Vagina (tissue), 2 donors: ENCODE results near the gene AXIN1. TPM values are rescaled to one million over a fixed set of nuclear protein-coding genes. Genes with fewer than 3 reads are reported as not detected.

Source experiments
- DNase-seq, 2 donors: peaks; one replicate each; pipeline ENCODE4 v3.0.0-alpha.2; 2017; ENCODE audit errors: extremely low spot score in 2 of 2
- H3K27ac ChIP-seq: fragments of 200-600 bp; sonication (generic); one replicate; pipeline ENCODE4 v1.5.1; 2019
- H3K27me3 ChIP-seq: fragments of 200-600 bp; sonication (generic); one replicate; pipeline ENCODE4 v1.5.1; 2019
- H3K36me3 ChIP-seq, 2 donors: fragments of 200-600 bp; sonication (generic); one replicate each; pipeline ENCODE4 v1.5.1; 2017 to 2019
- H3K4me1 ChIP-seq: fragments of 200-600 bp; sonication (generic); one replicate; pipeline ENCODE4 v1.5.1; 2019
- H3K4me3 ChIP-seq, 2 donors: fragments of 200-600 bp; sonication (generic); 1 replicate in 1 of 2; 2 replicates in 1 of 2; pipeline ENCODE4 v1.5.1; 2016 to 2019
- H3K9me3 ChIP-seq: fragments of 200-600 bp; sonication (generic); one replicate; pipeline ENCODE4 v1.5.1; 2019
- POLR2A ChIP-seq, 2 donors: fragments of 450-650 bp; IDR thresholded peaks; one replicate each; pipeline ENCODE4 v1.6.1; 2017; ENCODE audit warnings: antibody characterized with exemption in 2 of 2, mild to moderate bottlenecking in 2 of 2, moderate library complexity in 2 of 2
- POLR2AphosphoS5 ChIP-seq, 2 donors: sonication (generic); formaldehyde crosslinking; IDR thresholded peaks; one replicate each; pipeline ENCODE4 v1.9.0; 2017; ENCODE audit warnings: antibody characterized with exemption in 2 of 2, mild to moderate bottlenecking in 2 of 2, low read depth in 1 of 2; ENCODE audit not compliant: insufficient read depth in 1 of 2
- intact Hi-C: fragments of 100-400 bp; cut with DNase I; formaldehyde crosslinking; loops from one replicate; pipeline ENCODE4 v1.15.1; 2023
- total RNA-seq: library from RNA; depleted of rRNA; stranded (reverse); fragments of >200 nt; gene quantifications from one replicate; pipeline ENCODE4 v1.2.3, GENCODE V29; 2016
- TF ChIP-seq, protein P1 (sequence below), 3 experiments: fragments of 450-650 bp in 2 of 3; fragments of 200-600 bp in 1 of 3; sonication (generic) in 1 of 3; IDR thresholded peaks; one replicate each; pipeline ENCODE4 v1.5.1; 2017 to 2019; ENCODE audit warnings: antibody characterized with exemption in 3 of 3, mild to moderate bottlenecking in 2 of 3, moderate library complexity in 2 of 3

Gene AXIN1
- total RNA-seq, 1 donor from 2014 or later = 16.9 TPM

DNA sequence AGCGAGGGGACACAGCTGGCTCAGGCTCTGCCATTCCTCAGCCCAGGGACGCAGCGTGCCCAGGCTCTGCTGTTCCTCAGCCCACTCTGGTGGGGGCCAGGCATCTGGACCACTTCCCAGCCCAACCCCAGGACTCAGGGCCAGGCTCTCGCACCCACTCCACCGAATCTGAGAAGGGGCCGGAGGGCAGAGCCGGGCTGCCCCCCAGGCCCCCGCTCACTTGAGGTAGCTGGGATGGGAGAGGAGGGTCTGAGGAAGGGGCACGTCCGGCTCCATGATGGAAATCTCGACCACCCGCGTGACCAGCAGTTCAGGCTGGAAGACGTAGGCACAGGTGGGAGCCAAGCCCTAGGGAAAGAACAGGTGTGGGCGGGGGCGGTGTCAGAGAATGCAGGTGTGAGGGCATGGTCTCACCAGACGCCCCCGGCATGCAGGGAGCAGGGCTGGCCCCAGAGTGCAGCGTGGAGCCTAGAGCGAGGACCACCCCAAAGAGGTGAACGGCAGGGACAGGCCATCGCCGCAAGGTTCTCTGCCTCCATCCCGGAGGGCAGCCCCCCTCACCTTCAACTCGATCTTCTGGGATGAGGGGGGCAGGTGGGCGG lies 24.4 kb upstream of the AXIN1 start:
- no peak for DNase-seq
- H3K36me3 ChIP-seq = peaks cover 0 to 29% of the 10 kb centered on the region in 2 donors

DNA sequence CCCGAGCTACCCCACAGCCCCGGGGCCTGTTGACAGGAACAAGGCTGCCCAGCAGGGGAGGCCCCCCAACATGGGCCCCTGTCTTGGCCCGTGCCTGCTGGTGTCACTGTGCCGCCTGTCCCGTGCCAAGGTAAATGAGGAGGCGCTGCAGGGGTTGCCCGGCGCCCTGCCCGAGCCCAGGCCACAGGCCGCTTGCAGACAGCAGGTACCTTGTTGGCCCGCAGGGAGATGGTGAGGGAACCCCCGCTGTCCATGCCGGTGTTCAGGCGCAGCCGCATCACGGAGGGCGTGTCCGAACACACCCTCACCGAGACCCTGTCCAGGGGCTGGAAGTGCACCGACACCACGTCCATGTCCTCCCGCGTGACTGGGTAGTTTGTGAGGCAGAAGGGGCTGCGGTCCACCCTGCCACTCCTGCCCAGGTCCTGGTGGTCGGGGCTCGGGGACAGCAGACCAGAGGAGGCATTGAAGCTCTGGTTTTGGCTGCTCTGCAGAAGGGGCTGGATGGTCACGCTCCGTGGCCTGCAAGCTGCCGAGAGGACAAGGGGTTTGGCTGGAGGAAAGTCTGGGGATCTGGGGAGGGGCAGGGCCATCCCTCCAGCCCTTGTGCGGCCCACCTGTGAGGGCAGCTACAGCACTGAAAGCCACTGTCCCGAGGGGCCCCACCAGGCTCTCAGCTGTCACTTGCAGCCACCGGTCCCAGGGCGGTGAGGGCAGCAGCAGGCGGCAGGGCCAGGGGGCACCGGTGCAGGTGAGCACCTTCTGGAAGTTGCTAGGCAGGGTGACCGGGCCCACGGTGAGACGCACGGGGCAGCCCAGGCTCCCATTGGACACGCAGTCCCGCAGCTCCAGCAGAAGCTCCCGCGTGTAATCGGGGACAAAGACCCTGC lies 23.6 kb upstream of the AXIN1 start:
- no peaks in the 10 kb centered on the region for H3K9me3 ChIP-seq
- intact Hi-C loops = no loop called here
- no peak overlapping the region for H3K27ac ChIP-seq
- no peak for DNase-seq
- H3K4me1 ChIP-seq = peaks cover 28% of the 10 kb centered on the region
- no peak overlapping the region for H3K4me3 ChIP-seq
- H3K27me3 ChIP-seq = no peaks in the 10 kb centered on the region
- peaks cover 0 to 29% of the 10 kb centered on the region in 2 donors for H3K36me3 ChIP-seq
- no peak for TF ChIP-seq POLR2AphosphoS5 (IDR thresholded peaks at IDR 0.05; ENCODE audit: insufficient read depth in 1 of 2, low read depth in 1 of 2)
- TF ChIP-seq, protein P1, sequence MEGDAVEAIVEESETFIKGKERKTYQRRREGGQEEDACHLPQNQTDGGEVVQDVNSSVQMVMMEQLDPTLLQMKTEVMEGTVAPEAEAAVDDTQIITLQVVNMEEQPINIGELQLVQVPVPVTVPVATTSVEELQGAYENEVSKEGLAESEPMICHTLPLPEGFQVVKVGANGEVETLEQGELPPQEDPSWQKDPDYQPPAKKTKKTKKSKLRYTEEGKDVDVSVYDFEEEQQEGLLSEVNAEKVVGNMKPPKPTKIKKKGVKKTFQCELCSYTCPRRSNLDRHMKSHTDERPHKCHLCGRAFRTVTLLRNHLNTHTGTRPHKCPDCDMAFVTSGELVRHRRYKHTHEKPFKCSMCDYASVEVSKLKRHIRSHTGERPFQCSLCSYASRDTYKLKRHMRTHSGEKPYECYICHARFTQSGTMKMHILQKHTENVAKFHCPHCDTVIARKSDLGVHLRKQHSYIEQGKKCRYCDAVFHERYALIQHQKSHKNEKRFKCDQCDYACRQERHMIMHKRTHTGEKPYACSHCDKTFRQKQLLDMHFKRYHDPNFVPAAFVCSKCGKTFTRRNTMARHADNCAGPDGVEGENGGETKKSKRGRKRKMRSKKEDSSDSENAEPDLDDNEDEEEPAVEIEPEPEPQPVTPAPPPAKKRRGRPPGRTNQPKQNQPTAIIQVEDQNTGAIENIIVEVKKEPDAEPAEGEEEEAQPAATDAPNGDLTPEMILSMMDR (IDR thresholded peaks at IDR 0.05) = no peak
- TF ChIP-seq POLR2A (IDR thresholded peaks at IDR 0.05) = no peak

More for the DNA sequence above, 24.4 kb upstream of the AXIN1 start:
- TF ChIP-seq POLR2A (IDR thresholded peaks at IDR 0.05) (no peak), POLR2AphosphoS5 (IDR thresholded peaks at IDR 0.05; ENCODE audit: insufficient read depth in 1 of 2, low read depth in 1 of 2) (no peak)
- TF ChIP-seq, protein P1 (IDR thresholded peaks at IDR 0.05) = no peak
- no peak overlapping the region for H3K4me3 ChIP-seq
- H3K4me1 ChIP-seq = peaks cover 27% of the 10 kb centered on the region
- H3K27me3 ChIP-seq = no peaks in the 10 kb centered on the region
- intact Hi-C loops = no loop called here
- H3K27ac ChIP-seq = no peak overlapping the region
- H3K9me3 ChIP-seq = no peaks in the 10 kb centered on the region

DNA sequence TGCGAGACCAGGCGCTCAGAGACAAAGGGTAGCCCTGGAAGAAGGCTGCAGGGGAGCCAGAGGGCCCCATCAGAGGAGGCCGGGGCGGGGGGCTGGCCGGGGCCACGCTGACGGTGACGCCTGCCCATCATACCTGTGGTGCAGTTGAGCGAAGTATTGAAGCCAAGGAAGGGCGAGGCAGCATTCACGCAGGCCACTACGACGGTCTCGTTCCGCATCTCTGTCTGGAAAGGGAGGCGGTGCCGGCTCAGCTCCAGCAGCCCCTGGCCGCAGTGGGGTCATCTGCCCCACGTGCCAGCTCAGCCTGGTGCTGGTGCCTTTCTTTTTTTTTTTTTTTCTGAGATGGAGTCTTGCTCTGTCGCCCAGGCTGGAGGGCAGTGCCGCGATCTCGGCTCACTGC lies 22.7 kb upstream of the AXIN1 start:
- Histone ChIP-seq H3K27me3 (no peaks in the 10 kb centered on the region), H3K36me3 (peaks cover 0 to 29% of the 10 kb centered on the region in 2 donors), H3K9me3 (no peaks in the 10 kb centered on the region), H3K4me3 (no peak overlapping the region), H3K27ac (no peak overlapping the region), H3K4me1 (peaks cover 25% of the 10 kb centered on the region)
- TF ChIP-seq, protein P1 (IDR thresholded peaks at IDR 0.05) = no peak
- TF ChIP-seq POLR2A (IDR thresholded peaks at IDR 0.05) (no peak), POLR2AphosphoS5 (IDR thresholded peaks at IDR 0.05; ENCODE audit: insufficient read depth in 1 of 2, low read depth in 1 of 2) (no peak)
- DNase-seq = no peak
- intact Hi-C loops = no loop called here

DNA sequence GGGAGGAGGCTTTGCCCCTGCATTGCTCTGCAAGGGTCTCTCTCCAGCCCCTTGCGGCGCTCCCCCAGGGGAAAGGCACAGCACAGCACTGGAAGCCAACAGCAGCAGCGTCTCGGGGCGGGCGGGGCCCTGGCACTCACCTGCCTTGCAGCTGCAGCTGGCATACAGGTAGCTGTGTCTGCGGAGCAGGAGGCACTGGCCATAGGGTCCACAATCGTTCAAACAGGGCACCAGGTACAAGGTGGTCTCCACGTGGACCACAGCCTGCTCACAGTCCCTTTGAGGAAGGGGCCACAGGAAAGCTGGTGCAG lies 22.0 kb upstream of the AXIN1 start:
- intact Hi-C loops = no loop called here
- DNase-seq = no peak
- TF ChIP-seq, protein P1 (IDR thresholded peaks at IDR 0.05) = no peak
- TF ChIP-seq POLR2AphosphoS5 (IDR thresholded peaks at IDR 0.05; ENCODE audit: insufficient read depth in 1 of 2, low read depth in 1 of 2) (no peak), POLR2A (IDR thresholded peaks at IDR 0.05) (no peak)

More for the DNA sequence above, 22.0 kb upstream of the AXIN1 start:
- H3K27me3 ChIP-seq = no peaks in the 10 kb centered on the region
- peaks cover 0 to 29% of the 10 kb centered on the region in 2 donors for H3K36me3 ChIP-seq
- no peaks in the 10 kb centered on the region for H3K9me3 ChIP-seq
- H3K4me3 ChIP-seq = no peak overlapping the region
- H3K27ac ChIP-seq = no peak overlapping the region
- peaks cover 26% of the 10 kb centered on the region for H3K4me1 ChIP-seq
